Transverse colon (tissue), 4 donors: Measurements from ENCODE around the gene RB1. TPM values are rescaled to one million over a fixed set of nuclear protein-coding genes. Genes with fewer than 3 reads are reported as not detected.

Experiments used
- DNase-seq: peaks from one replicate; pipeline ENCODE4 v3.0.0-alpha.2; 2019
- H3K27ac ChIP-seq, 4 donors: fragments of 200-600 bp; sonication (generic); 2 replicates each; pipeline ENCODE4 v1.5.1; 2016 to 2018; ENCODE audit warnings: inconsistent platforms in 4 of 4
- H3K27me3 ChIP-seq: fragments of 200-600 bp; sonication (generic); 2 replicates; pipeline ENCODE4 v1.5.1; 2017; ENCODE audit warnings: inconsistent platforms
- H3K36me3 ChIP-seq, 4 donors: fragments of 200-600 bp; sonication (generic); 2 replicates each; pipeline ENCODE4 v1.5.1; 2017 to 2019; ENCODE audit warnings: inconsistent platforms in 4 of 4
- H3K4me1 ChIP-seq, 4 donors: fragments of 200-600 bp; sonication (generic); 2 replicates each; pipeline ENCODE4 v1.5.1; 2017 to 2020; ENCODE audit warnings: inconsistent platforms in 4 of 4
- H3K4me3 ChIP-seq, 4 donors: fragments of 200-600 bp; sonication (generic); 1 replicate in 1 of 4; 2 replicates in 3 of 4; pipeline versions ENCODE4 v1.5.1 to v1.6.1; 2017 to 2019; ENCODE audit warnings: inconsistent platforms in 4 of 4
- H3K9me3 ChIP-seq, 2 donors: fragments of 200-600 bp; sonication (generic); 2 replicates each; pipeline ENCODE4 v1.5.1; 2017 to 2019; ENCODE audit warnings: inconsistent platforms in 2 of 2
- CTCF ChIP-seq, 5 experiments: fragments of 200-600 bp in 3 of 5; fragments of 450-650 bp in 2 of 5; sonication (generic) in 3 of 5; IDR thresholded peaks; 1 replicate in 2 of 5; 2 replicates in 3 of 5; pipeline ENCODE4 v1.5.1; 2016 to 2017; ENCODE audit warnings: antibody characterized with exemption in 5 of 5, inconsistent platforms in 3 of 5, mild to moderate bottlenecking in 2 of 5, moderate library complexity in 1 of 5
- EP300 ChIP-seq: sonication (generic); formaldehyde crosslinking; IDR thresholded peaks from one replicate; pipeline ENCODE4 v1.6.1; 2017; ENCODE audit warnings: antibody characterized with exemption, low read depth
- POLR2A ChIP-seq: fragments of 450-650 bp; IDR thresholded peaks from one replicate; pipeline ENCODE4 v1.6.1; 2016; ENCODE audit warnings: antibody characterized with exemption, mild to moderate bottlenecking, moderate library complexity
- POLR2AphosphoS5 ChIP-seq, 3 donors: sonication (generic); formaldehyde crosslinking; IDR thresholded peaks; one replicate each; pipeline ENCODE4 v1.6.1; 2016; ENCODE audit warnings: antibody characterized with exemption in 3 of 3
- WGBS, 2 donors: methylation state at CpG; one replicate each; pipeline ENCODE4 v1.1.5; 2018; ENCODE audit warnings: low coverage in 1 of 2; 5-methylcytosine and 5-hydroxymethylcytosine counted together
- in situ Hi-C, 4 donors: fragments of 200-750 bp; cut with MboI; loops; one replicate each; pipeline versions ENCODE4 v1.15.0 to v1.15.1; 2017; ENCODE audit warnings: low sequenced_read_pairs in 3 of 4, low pct_ligation_motif_present in 1 of 4, low pct_unique_long_range_greater_than_20kb in 1 of 4
- intact Hi-C: fragments of 100-400 bp; cut with DNase I; formaldehyde crosslinking; loops from one replicate; pipeline ENCODE4 v1.15.1; 2023; ENCODE audit warnings: low total_unique reads
- total RNA-seq, 4 donors: library from RNA; depleted of rRNA; stranded (reverse); fragments of >200 nt; gene quantifications; one replicate each; pipeline ENCODE4 v1.1.0, GENCODE V29; 2016

RB1 gene
- total RNA-seq, 4 donors from 2014 or later = 14.6 to 31.0 (median 23.2) TPM

- intact Hi-C loops = no loop called here
- WGBS, 2 donors = 93% methylated on average over 4 of the region's 4 CpGs
- H3K4me3 ChIP-seq = no peak overlapping the region
- in situ Hi-C loops = no loop called here
- DNase-seq = no peak
- H3K27ac ChIP-seq = no peak overlapping the region
- TF ChIP-seq POLR2A (no peak), CTCF (IDR thresholded peaks at IDR 0.05) (no peak), EP300 (no peak), POLR2AphosphoS5 (IDR thresholded peaks at IDR 0.05) (no peak)
- H3K4me1 ChIP-seq = no peaks in the 10 kb centered on the region
- no peaks in the 10 kb centered on the region for H3K36me3 ChIP-seq
- H3K9me3 ChIP-seq = no peaks in the 10 kb centered on the region
- H3K27me3 ChIP-seq = no peaks in the 10 kb centered on the region
Observed at GRCh38 chr13:48514793-48515192, 211.2 kb downstream of the RB1 start.

GRCh38 chr13:48515732-48516131 lies 212.2 kb downstream of the RB1 start:
- in situ Hi-C loops (no loop called here), intact Hi-C loops (no loop called here)
- WGBS, 2 donors = 100% methylated on average over 1 to 6 of the region's 6 CpGs

GRCh38 chr13:48518083-48518482 lies 214.5 kb downstream of the RB1 start:
- Histone ChIP-seq H3K27ac (no peak overlapping the region), H3K36me3 (no peaks in the 10 kb centered on the region), H3K4me1 (no peaks in the 10 kb centered on the region), H3K27me3 (no peaks in the 10 kb centered on the region), H3K9me3 (no peaks in the 10 kb centered on the region), H3K4me3 (no peak overlapping the region)
- no peak for DNase-seq
- no peak for TF ChIP-seq CTCF (IDR thresholded peaks at IDR 0.05)
- no peak for TF ChIP-seq POLR2A
- TF ChIP-seq EP300 = no peak
- TF ChIP-seq POLR2AphosphoS5 (IDR thresholded peaks at IDR 0.05) = no peak
- in situ Hi-C loops = no loop called here
- WGBS, 2 donors = 97% methylated on average over 1 of the region's 1 CpG; no CpG with 5 or more reads in 1 of the 2 donors
- intact Hi-C loops = no loop called here

More at GRCh38 chr13:48515732-48516131, 212.2 kb downstream of the RB1 start:
- Histone ChIP-seq H3K4me1 (no peaks in the 10 kb centered on the region), H3K27me3 (no peaks in the 10 kb centered on the region), H3K4me3 (no peak overlapping the region), H3K27ac (no peak overlapping the region), H3K9me3 (no peaks in the 10 kb centered on the region), H3K36me3 (no peaks in the 10 kb centered on the region)
- TF ChIP-seq CTCF (IDR thresholded peaks at IDR 0.05) = no peak
- no peak for TF ChIP-seq POLR2A
- no peak for TF ChIP-seq POLR2AphosphoS5 (IDR thresholded peaks at IDR 0.05)
- TF ChIP-seq EP300 = no peak
- DNase-seq = no peak

GRCh38 chr13:48526286-48526685 lies 222.7 kb downstream of the RB1 start:
- WGBS, 2 donors = 95 to 98% methylated on average over 9 to 10 of the region's 10 CpGs
- TF ChIP-seq CTCF (IDR thresholded peaks at IDR 0.05) (no peak), POLR2AphosphoS5 (IDR thresholded peaks at IDR 0.05) (no peak), POLR2A (no peak), EP300 (no peak)

More at GRCh38 chr13:48526286-48526685, 222.7 kb downstream of the RB1 start:
- Histone ChIP-seq H3K4me1 (peaks cover 0 to 3% (median 1%) of the 10 kb centered on the region in 4 donors), H3K27ac (no peak overlapping the region), H3K9me3 (no peaks in the 10 kb centered on the region), H3K4me3 (no peak overlapping the region), H3K36me3 (no peaks in the 10 kb centered on the region), H3K27me3 (no peaks in the 10 kb centered on the region)
- no peak for DNase-seq
- intact Hi-C loops (no loop called here), in situ Hi-C loops (no loop called here)
